Stimulated activated CD8-positive, alpha-beta memory T cell treated with anti-CD3 and anti-CD28 coated beads, Interleukin-12 subunit alpha, Interleukin-12 subunit beta, amount 100 ng/mL, for 24 hours (primary cell): Measurements from ENCODE around the gene SNAPC2.
"Not testable (repeated sequence)": the region's sequence is repeated elsewhere in the genome, so short reads cannot be mapped to it uniquely, and the experiment has no call there.

Experiments used
- DNase-seq: peaks from one replicate; pipeline ENCODE4 v3.0.0-alpha.2; 2020; ENCODE audit errors: extremely low read depth

The SNAPC2 gene

GRCh38 chr19:7909471-7910067 is 10.6 kb upstream of the SNAPC2 start:
- no peak for DNase-seq

- no peak for DNase-seq
Observed at GRCh38 chr19:7910321-7911161, 9.6 kb upstream of the SNAPC2 start.

DNA sequence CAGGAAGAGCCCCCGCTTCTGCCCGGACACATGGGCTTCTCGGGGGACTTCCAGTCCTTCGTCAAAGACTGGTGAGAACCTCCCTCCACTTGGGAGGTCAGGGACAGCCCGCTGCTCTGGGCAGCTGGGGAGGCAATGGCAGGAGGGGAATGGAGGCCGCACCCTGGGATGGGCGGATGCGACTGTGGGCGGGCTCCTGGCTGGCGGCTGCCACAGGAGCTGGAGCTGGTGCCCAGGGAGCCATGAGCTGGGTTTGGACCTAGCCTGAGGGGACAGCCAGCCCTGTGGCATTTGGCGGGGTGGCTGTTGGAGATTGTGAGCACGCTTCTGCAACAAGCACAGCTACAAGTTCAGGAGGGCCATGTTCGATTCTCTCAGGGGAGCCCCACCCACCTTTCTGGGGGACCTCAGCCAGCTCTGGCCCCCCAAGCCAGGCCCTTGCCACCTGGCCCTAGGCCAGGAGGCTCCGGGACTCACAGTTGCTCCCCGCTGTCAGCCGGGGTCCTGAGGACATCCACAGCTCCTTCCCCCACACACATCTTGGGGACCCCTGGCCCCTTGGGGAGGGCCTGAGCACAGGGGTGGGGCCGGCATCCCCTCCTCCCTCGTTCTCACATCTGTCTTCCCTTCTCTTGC is 8.5 kb upstream of the SNAPC2 start:
- no peak for DNase-seq

- DNase-seq: no peak
Observed at GRCh38 chr19:7912144-7912696, 7.9 kb upstream of the SNAPC2 start.

- no peak for DNase-seq
Observed at GRCh38 chr19:7912697-7913564, 7.2 kb upstream of the SNAPC2 start.

DNA sequence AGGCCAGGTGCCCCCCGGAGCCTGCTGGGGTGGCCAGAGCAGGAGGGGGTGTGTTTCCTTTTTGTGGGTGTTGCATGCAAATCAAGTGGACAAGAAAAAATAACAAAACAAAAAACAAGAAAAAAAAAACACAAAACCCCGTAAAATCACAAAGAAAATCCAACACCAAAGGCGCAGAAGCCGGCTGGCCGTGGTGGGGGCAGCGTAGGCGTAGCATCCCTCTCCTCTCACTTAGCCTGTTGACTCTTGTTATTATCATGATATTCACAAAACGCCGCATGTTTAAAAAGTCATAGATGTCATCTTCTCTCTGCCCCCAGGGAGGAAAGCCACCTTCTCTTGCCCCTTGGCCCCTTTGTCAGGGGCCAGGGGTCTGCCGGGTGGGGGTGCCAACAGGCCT is 6.5 kb upstream of the SNAPC2 start:
- DNase-seq: no peak

DNA sequence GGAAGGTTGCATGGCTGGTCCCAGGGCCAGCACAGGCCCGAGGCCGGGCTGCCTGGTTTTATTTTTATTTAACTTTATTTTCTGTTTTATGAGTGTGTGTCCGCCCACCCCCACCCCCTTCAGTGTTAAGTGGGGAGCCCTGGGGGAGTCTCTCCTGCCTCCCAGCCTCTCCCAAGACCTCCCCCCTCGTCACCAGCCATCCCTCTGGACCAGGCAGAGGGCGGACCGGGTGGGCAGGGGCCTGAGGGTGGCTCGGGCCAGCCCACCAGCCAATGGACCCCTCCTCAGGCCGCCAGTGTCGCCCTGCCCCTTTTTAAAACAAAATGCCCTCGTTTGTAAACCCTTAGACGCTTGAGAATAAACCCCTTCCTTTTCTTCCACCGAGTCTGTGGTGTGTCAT is 6.0 kb upstream of the SNAPC2 start:
- no peak for DNase-seq

GRCh38 chr19:7914598-7915045 is 5.5 kb upstream of the SNAPC2 start, which contains the start of gene TGFBR3L:
Gene TGFBR3L, plus strand, starts transcription at chr19:7914830.
- DNase-seq: no peak

- DNase-seq: no peak
Observed at GRCh38 chr19:7915250-7916102, 4.7 kb upstream of the SNAPC2 start.

DNA sequence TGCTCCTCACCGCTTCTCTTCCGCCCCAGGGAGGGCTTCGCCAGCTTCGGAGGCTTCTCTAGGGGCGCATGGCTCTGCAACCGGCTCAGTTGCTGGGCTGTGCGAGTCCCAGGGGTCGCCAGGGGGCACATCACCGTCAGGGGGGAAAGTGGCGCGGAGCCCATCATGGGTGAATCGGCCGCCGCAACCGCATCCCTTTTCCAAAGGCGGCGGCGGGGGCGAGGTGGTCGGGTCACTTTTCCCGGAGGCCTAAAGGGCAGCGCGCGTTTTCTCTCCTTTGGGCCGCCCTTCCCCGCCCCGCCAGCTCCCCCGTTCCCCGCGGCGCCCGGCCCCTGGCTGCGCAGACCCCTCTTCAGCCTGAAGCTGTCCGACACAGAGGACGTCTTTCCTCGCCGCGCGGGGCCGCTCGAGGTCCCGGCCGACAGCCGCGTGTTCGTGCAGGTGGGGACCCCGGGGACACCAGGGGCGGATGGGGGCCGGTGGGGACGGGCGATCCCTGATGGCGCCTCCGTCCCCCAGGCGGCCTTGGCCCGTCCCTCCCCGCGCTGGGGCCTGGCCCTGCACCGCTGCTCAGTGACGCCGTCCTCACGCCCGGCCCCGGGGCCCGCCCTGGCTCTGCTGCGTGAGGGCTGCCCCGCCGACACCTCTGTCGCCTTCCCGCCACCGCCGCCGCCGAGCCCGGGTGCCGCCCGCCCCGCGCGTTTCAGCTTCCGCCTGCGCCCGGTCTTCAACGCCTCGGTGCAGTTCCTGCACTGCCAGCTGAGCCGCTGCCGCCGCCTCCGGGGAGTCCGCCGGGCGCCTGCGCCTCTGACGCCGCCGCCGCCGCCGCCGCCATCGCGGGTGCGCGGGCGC is 3.8 kb upstream of the SNAPC2 start:
- DNase-seq: no peak

GRCh38 chr19:7916955-7917266 is 3.2 kb upstream of the SNAPC2 start:
- no peak for DNase-seq

DNA sequence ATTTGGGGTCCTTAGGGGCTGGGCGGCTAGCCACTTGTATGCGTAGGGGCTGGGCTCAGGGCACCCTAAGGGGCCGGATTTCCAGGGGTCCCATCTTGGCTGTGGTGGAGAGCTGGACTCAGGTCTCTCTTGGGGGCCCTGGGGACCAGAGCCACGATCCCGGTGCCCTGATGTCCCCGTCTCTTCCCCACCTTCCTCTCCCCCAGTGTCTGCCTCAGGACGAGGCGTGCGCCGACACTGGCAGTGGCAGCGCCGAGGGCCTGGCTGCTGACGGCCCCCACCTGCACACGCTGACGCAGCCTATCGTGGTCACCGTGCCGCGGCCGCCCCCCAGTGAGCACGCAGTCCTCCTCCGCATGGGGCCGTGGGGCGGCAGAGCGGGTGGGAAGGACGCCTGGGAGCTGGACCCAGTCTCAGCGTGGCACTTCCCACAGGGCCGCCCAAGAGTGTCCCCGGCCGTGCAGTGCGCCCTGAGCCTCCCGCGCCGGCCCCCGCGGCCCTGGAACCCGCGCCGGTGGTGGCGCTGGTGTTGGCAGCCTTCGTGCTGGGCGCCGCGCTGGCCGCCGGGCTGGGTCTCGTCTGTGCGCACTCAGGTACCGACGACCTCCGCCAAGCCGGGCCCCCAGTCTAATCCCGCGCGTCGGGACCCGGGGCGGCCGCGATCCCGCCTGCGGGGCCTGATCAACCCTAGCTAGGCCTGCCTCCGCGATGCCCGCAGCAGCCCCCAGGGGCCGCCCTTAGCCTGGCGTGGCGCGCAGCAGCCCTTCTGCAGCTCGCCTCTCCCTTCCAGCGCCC is 2.7 kb upstream of the SNAPC2 start:
- no peak for DNase-seq

- DNase-seq: not testable (repeated sequence)
Observed at GRCh38 chr19:7918062-7918614, 2.0 kb upstream of the SNAPC2 start.

DNA sequence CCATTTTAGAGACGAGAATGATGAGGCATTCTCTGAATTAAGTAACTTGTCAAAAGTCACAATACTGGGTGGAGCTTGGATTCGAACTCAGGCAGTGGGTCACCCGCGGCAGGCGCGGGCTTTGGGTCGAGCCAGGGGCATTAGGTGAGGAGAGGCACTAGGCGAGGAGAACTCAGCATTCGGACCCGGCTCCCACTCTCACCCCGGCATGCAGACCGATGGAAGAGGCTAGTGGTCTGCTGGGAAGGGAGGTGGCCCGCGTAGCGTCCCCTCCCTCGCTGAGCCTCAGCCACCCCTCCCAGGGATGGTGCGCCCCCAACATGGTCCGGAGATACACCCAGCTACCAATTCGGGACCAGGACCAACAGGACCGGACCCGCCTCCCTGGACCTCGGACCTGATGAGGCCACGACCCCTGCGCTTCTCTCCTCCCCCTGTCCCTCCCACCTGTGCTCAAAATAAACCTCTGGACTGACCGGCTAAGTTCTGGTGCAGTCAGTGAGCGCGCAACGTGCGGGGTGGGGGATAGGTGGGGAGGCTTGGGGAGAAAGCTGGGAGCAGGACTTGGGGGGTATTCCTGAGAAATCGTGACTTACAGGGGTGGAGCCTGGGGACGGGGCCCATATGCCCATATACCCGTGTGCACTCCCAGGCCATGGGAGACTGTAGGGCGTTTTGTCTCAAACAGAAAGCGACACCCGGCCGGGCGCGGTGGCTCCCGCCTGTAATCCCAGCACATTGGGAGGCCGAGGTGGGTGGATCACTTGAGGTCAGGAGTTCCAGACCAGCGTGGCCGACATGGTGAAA is 1.3 kb upstream of the SNAPC2 start:
- no peak for DNase-seq

- peak; percentile 100 for DNase-seq
Observed at GRCh38 chr19:7920519-7921301, 572 bp downstream of the SNAPC2 start.

DNA sequence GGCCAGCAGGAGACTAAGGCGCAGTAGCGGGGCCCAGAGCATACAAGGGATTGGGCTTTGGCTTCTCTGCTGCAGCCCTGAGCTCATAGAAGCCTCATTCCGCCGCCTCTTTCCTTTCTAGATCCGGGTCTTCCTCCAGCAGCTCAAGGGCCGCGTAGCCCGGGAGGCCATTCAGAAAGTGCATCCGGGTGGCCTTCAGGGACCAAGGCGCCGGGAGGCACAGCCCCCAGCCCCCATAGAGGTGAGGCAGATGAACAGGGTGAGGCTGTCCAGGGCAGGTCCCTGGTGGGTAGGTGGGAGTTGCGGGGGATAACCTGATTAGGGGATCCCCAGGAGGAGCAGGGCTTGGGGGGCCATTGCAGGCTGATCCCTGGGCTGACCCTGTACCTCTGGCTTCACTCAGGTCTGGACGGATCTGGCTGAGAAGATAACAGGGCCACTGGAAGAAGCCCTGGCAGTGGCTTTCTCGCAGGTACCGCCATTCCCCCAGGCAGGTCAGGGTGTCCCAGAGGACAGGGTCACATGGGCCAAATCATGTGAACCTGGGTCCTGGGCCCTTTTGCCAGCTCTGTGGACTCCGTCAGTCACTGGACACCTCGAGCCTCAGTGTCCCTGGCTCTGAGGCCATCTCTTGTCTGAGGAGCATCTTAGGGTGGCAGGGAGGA is 1.3 kb downstream of the SNAPC2 start:
- no peak for DNase-seq
